ENCODE data around the gene MCF2L.

Gene MCF2L

GRCh38 chr13:112965573-112966115 is 3.4 kb upstream of the MCF2L start:
- Histone ChIP-seq H3K27ac (ENCODE audit: low read length) (no peak overlapping the region), H3K36me3 (ENCODE audit: control insufficient read depth in 2 of 2, insufficient read depth in 2 of 2, low read length in 2 of 2) (no peaks in the 10 kb centered on the region), H3K9ac (ENCODE audit: low read length in 2 of 2) (no peak overlapping the region), H3K4me1 (ENCODE audit: control insufficient read depth, insufficient read depth, low read length) (peaks cover 16% of the 10 kb centered on the region), H3K9me3 (ENCODE audit: control insufficient read depth in 2 of 2, low read length in 2 of 2) (no peaks in the 10 kb centered on the region), H3K4me3 (ENCODE audit: low read length in 2 of 2) (no peak overlapping the region), H3K27me3 (ENCODE audit: control insufficient read depth in 1 of 2, insufficient read depth in 2 of 2, low read length in 2 of 2) (peaks cover 35 to 36% of the 10 kb centered on the region in 2 donors)

- Histone ChIP-seq H3K4me3 (ENCODE audit: low read length in 2 of 2) (no peak overlapping the region), H3K27me3 (ENCODE audit: control insufficient read depth in 1 of 2, insufficient read depth in 2 of 2, low read length in 2 of 2) (peaks cover 39 to 42% of the 10 kb centered on the region in 2 donors), H3K36me3 (ENCODE audit: control insufficient read depth in 2 of 2, insufficient read depth in 2 of 2, low read length in 2 of 2) (no peaks in the 10 kb centered on the region), H3K9me3 (ENCODE audit: control insufficient read depth in 2 of 2, low read length in 2 of 2) (no peaks in the 10 kb centered on the region), H3K27ac (ENCODE audit: low read length) (no peak overlapping the region), H3K9ac (ENCODE audit: low read length in 2 of 2) (no peak overlapping the region), H3K4me1 (ENCODE audit: control insufficient read depth, insufficient read depth, low read length) (peaks cover 16% of the 10 kb centered on the region)
Measured at GRCh38 chr13:112966776-112967175, 2.2 kb upstream of the MCF2L start.

GRCh38 chr13:112967686-112968379 is 1.2 kb upstream of the MCF2L start:
- Histone ChIP-seq H3K9me3 (ENCODE audit: control insufficient read depth in 2 of 2, low read length in 2 of 2) (no peaks in the 10 kb centered on the region), H3K4me3 (ENCODE audit: low read length in 2 of 2) (peak overlapping the region; percentile 26 to 67), H3K27ac (ENCODE audit: low read length) (no peak overlapping the region), H3K36me3 (ENCODE audit: control insufficient read depth in 2 of 2, insufficient read depth in 2 of 2, low read length in 2 of 2) (no peaks in the 10 kb centered on the region), H3K9ac (ENCODE audit: low read length in 2 of 2) (no peak overlapping the region), H3K27me3 (ENCODE audit: control insufficient read depth in 1 of 2, insufficient read depth in 2 of 2, low read length in 2 of 2) (peaks cover 39 to 42% of the 10 kb centered on the region in 2 donors), H3K4me1 (ENCODE audit: control insufficient read depth, insufficient read depth, low read length) (peaks cover 16% of the 10 kb centered on the region)

DNA sequence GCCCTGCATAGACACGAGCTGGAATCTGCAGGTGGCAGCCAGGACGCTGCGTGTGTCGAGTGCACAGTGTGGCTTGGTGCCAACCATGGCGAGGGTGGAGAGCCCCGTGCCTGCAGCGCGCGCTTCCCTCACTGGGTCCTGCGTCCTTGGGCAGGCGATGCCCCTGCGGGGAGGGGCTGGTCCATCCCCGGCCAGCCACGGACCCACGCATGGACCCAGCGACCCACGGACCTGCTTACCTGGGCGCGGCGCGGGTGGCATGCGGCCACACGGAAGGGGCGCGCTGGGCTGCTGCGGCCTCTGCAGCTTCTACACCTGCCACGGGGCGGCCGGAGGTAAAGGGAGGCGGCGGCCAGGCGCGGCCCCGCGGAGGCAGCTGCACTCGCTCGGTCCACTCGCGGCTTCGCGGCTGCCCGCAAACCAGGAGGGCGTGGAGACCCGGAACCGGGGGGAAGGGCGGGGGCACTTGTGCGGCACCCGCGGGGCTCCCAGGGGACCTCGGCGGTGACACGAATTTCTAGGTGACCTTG is 569 bp upstream of the MCF2L start:
- Histone ChIP-seq H3K9me3 (ENCODE audit: control insufficient read depth in 2 of 2, low read length in 2 of 2) (no peaks in the 10 kb centered on the region), H3K27ac (ENCODE audit: low read length) (no peak overlapping the region), H3K4me1 (ENCODE audit: control insufficient read depth, insufficient read depth, low read length) (peaks cover 16% of the 10 kb centered on the region), H3K9ac (ENCODE audit: low read length in 2 of 2) (no peak overlapping the region), H3K4me3 (ENCODE audit: low read length in 2 of 2) (peak overlapping the region; percentile 26 to 67), H3K36me3 (ENCODE audit: control insufficient read depth in 2 of 2, insufficient read depth in 2 of 2, low read length in 2 of 2) (no peaks in the 10 kb centered on the region), H3K27me3 (ENCODE audit: control insufficient read depth in 1 of 2, insufficient read depth in 2 of 2, low read length in 2 of 2) (peaks cover 39 to 42% of the 10 kb centered on the region in 2 donors)

DNA sequence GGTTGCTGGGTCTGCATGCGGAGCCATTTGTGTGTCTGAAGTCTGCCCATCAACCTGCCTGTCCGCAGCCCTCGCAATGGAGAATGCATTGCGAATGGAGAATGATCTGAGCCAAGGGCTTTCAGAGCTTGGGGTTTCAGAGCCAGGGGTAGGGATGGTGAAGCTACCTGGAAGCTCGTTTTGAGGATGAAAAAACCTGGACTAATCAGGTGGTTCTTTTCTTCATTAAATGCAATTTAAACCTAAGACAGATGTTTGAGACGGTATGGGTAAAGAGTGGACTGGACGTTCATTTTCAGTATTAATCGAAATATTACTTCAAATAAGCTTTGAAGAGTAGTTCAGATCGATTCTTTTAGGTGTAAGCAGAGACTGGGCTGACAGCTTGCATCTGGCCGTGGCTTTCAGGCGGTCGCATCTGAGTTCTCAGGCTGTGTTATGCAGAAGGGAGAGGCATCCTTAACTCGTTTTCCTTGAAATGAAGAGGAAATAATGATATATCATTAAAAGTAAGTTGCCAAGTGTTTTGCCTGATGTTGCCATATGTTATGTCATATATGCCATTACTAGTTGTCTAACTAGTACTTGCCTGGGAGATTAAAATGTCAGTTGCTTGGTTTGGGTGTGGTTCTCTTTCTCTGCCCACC is 801 bp downstream of the MCF2L start:
- Histone ChIP-seq H3K27me3 (ENCODE audit: control insufficient read depth in 1 of 2, insufficient read depth in 2 of 2, low read length in 2 of 2) (peaks cover 39 to 40% of the 10 kb centered on the region in 2 donors), H3K9me3 (ENCODE audit: control insufficient read depth in 2 of 2, low read length in 2 of 2) (no peaks in the 10 kb centered on the region), H3K4me3 (ENCODE audit: low read length in 2 of 2) (peak overlapping the region; percentile 66 to 67), H3K36me3 (ENCODE audit: control insufficient read depth in 2 of 2, insufficient read depth in 2 of 2, low read length in 2 of 2) (no peaks in the 10 kb centered on the region), H3K9ac (ENCODE audit: low read length in 2 of 2) (no peak overlapping the region), H3K4me1 (ENCODE audit: control insufficient read depth, insufficient read depth, low read length) (peaks cover 16% of the 10 kb centered on the region), H3K27ac (ENCODE audit: low read length) (no peak overlapping the region)

GRCh38 chr13:112970552-112971287 is 1.7 kb downstream of the MCF2L start:
- Histone ChIP-seq H3K27ac (ENCODE audit: low read length) (no peak overlapping the region), H3K4me3 (ENCODE audit: low read length in 2 of 2) (no peak overlapping the region), H3K9me3 (ENCODE audit: control insufficient read depth in 2 of 2, low read length in 2 of 2) (no peaks in the 10 kb centered on the region), H3K4me1 (ENCODE audit: control insufficient read depth, insufficient read depth, low read length) (peaks cover 16% of the 10 kb centered on the region), H3K27me3 (ENCODE audit: control insufficient read depth in 1 of 2, insufficient read depth in 2 of 2, low read length in 2 of 2) (peaks cover 34% of the 10 kb centered on the region in 2 donors), H3K36me3 (ENCODE audit: control insufficient read depth in 2 of 2, insufficient read depth in 2 of 2, low read length in 2 of 2) (no peaks in the 10 kb centered on the region), H3K9ac (ENCODE audit: low read length in 2 of 2) (no peak overlapping the region)

GRCh38 chr13:112971288-112971643 is 2.3 kb downstream of the MCF2L start:
- Histone ChIP-seq H3K9me3 (ENCODE audit: control insufficient read depth in 2 of 2, low read length in 2 of 2) (no peaks in the 10 kb centered on the region), H3K4me3 (ENCODE audit: low read length in 2 of 2) (no peak overlapping the region), H3K27me3 (ENCODE audit: control insufficient read depth in 1 of 2, insufficient read depth in 2 of 2, low read length in 2 of 2) (peaks cover 30 to 34% of the 10 kb centered on the region in 2 donors), H3K27ac (ENCODE audit: low read length) (no peak overlapping the region), H3K36me3 (ENCODE audit: control insufficient read depth in 2 of 2, insufficient read depth in 2 of 2, low read length in 2 of 2) (no peaks in the 10 kb centered on the region), H3K9ac (ENCODE audit: low read length in 2 of 2) (no peak overlapping the region), H3K4me1 (ENCODE audit: control insufficient read depth, insufficient read depth, low read length) (peaks cover 16% of the 10 kb centered on the region)

DNA sequence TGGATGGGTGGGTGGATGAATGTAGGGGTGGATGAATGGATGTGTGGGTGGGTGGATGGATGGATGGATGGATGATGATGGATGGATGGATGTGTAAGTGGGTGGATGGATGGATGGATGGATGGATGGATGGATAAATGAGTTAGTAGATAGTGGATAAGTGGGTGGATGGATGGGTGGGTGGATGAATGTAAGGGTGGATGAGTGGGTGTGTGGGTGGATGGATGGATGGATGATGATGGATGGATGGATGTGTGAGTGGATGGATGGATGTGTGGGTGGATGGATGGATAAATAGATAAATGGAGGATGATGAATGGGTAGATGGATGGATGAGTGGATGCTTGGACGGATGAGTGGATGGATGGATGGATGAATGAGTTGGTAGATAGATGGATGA is 3.2 kb downstream of the MCF2L start:
- Histone ChIP-seq H3K27me3 (ENCODE audit: control insufficient read depth in 1 of 2, insufficient read depth in 2 of 2, low read length in 2 of 2) (peaks cover 29 to 34% of the 10 kb centered on the region in 2 donors), H3K9me3 (ENCODE audit: control insufficient read depth in 2 of 2, low read length in 2 of 2) (no peaks in the 10 kb centered on the region), H3K9ac (ENCODE audit: low read length in 2 of 2) (no peak overlapping the region), H3K27ac (ENCODE audit: low read length) (no peak overlapping the region), H3K4me3 (ENCODE audit: low read length in 2 of 2) (no peak overlapping the region), H3K4me1 (ENCODE audit: control insufficient read depth, insufficient read depth, low read length) (peaks cover 16% of the 10 kb centered on the region), H3K36me3 (ENCODE audit: control insufficient read depth in 2 of 2, insufficient read depth in 2 of 2, low read length in 2 of 2) (no peaks in the 10 kb centered on the region)

GRCh38 chr13:112972867-112973576 is 4.0 kb downstream of the MCF2L start:
- Histone ChIP-seq H3K4me1 (ENCODE audit: control insufficient read depth, insufficient read depth, low read length) (peaks cover 16% of the 10 kb centered on the region), H3K4me3 (ENCODE audit: low read length in 2 of 2) (no peak overlapping the region), H3K36me3 (ENCODE audit: control insufficient read depth in 2 of 2, insufficient read depth in 2 of 2, low read length in 2 of 2) (no peaks in the 10 kb centered on the region), H3K9me3 (ENCODE audit: control insufficient read depth in 2 of 2, low read length in 2 of 2) (no peaks in the 10 kb centered on the region), H3K9ac (ENCODE audit: low read length in 2 of 2) (no peak overlapping the region), H3K27me3 (ENCODE audit: control insufficient read depth in 1 of 2, insufficient read depth in 2 of 2, low read length in 2 of 2) (peaks cover 25 to 30% of the 10 kb centered on the region in 2 donors), H3K27ac (ENCODE audit: low read length) (no peak overlapping the region)

DNA sequence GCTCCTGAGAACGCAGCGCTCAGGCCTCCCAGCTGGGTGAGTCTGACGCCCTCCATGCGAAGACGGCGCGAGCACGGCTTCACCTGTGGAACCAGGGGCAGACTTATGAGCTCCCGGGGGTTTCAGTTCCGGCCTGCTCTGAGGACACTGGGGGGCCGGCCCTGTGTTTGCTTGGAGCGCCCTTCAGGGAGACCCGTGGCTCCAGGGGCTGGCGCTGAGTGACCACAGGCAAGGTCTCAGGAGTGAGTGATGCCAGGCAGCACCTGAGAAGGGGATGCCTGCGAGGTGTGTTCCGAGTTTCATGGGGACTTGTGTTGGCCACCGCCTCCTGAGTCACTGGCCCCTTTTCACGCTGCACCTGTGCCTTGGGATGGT is 4.5 kb downstream of the MCF2L start:
- peaks cover 21 to 25% of the 10 kb centered on the region in 2 donors for H3K27me3 ChIP-seq (ENCODE audit: control insufficient read depth in 1 of 2, insufficient read depth in 2 of 2, low read length in 2 of 2)

More for the DNA sequence above, 4.5 kb downstream of the MCF2L start:
- Histone ChIP-seq H3K27ac (ENCODE audit: low read length) (no peak overlapping the region), H3K9ac (ENCODE audit: low read length in 2 of 2) (no peak overlapping the region), H3K9me3 (ENCODE audit: control insufficient read depth in 2 of 2, low read length in 2 of 2) (no peaks in the 10 kb centered on the region), H3K4me1 (ENCODE audit: control insufficient read depth, insufficient read depth, low read length) (peaks cover 11% of the 10 kb centered on the region), H3K4me3 (ENCODE audit: low read length in 2 of 2) (no peak overlapping the region), H3K36me3 (ENCODE audit: control insufficient read depth in 2 of 2, insufficient read depth in 2 of 2, low read length in 2 of 2) (no peaks in the 10 kb centered on the region)
